GM18507 (cell line): ENCODE data around the gene USP30.

Experiments used
- DNase-seq: peaks from one replicate; pipeline ENCODE4 v3.0.0; 2011; ENCODE audit warnings: low read depth; ENCODE audit not compliant: insufficient read length; ENCODE audit errors: extremely low spot score
- FAIRE-seq: peaks from 2 replicates; lab custom pipeline; 2011; peaks lifted over from hg19 to GRCh38; lab: Jason Lieb, UNC

The USP30 gene

DNA sequence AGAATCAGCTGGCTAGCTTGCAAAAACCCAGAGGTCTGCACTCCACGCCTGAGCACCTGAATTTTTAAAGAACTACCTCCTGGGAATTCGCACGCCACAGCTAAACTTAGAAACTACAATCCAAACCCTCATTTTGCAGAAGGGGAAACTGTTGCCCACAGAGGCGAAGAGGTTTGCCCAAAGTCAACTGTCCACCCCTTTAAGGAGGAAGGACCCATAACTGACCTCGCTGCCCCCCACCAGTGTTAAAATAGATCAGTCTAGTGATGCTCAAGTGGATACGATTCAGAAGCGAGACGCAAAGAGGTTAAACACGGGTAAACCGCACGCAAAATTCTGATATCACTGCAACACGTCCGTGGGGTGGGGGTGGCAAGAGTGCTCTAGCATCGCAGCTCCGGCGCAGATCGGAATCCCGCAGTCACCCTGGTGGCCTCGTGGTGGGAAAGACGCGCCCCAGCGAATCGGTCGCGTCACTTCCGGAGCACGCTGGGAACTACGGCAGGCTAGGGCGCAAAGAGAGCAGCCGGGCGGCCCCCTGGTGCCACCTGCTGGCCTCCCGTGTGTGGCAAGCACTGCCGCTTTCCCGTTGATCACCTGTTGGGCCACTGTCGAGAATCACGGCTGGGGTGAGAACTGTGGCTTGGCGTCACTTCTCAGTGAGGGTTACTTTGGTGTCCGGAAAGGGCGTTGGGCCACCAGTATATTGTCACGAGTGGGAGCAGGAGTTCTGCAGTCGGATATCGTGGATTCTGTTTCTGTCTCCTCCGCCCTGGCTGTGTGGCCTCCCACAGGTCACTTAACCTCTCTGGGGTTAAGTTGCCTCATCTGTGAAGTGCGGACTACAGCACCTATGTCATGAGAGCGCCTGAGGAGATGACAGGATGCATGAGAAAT, 40.9 kb downstream of the USP30 start, which contains the start of gene ALKBH2:
ALKBH2 (minus strand) TSS at position 451 of the 897 bp plus-strand sequence. CDS start 686 bp downstream, outside the sequence.
- DNase-seq = peak; percentile 82
- peak; percentile 95 for FAIRE-seq

DNA sequence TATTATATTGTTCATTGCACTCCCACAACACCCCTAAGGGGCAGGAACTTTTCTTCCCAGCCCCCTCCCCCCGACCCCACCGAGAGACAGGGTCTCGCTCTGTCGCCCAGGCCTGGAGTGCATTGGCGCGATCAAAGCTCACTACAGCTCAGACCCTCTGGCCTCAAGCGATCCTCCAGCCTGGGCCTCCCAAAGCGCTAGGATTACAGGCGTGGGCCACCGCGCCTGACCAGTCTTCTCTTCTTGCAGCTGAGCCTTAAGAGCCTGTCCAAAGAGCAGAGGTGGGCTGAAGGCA, 44.7 kb downstream of the USP30 start:
- DNase-seq = no peak
- no peak for FAIRE-seq

DNA sequence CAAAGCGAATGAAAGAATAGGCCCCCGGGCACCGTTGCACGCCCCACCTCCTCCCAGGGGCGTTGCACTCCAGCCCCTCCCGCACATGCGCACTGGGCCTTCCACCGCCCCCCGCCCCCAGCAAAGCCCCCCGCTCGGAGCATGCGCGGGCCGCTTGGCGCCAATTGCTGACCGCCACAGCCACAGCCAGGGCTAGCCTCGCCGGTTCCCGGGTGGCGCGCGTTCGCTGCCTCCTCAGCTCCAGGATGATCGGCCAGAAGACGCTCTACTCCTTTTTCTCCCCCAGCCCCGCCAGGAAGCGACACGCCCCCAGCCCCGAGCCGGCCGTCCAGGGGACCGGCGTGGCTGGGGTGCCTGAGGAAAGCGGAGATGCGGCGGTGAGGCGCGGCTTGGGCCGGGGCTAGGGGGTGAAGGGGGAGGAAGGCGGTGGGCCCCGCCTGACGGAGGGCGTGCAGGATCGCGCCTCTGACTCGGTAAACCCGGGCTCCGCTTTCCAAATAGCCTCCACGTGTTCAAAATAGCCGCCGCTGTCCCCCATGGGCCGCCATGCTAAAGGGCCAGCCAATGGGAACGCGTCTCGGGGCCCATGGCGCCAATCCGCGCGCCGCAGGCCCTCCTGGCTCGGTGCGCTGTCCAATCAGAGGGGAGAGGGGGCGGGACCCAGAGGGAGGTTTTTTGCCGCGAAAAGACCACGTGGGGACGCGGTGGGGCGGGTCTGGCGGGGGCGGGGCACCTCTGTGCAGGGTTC, 45.2 kb downstream of the USP30 start, which contains the start of gene UNG:
UNG (plus strand) TSS at position 163 of the 748 bp plus-strand sequence; CDS start at position 246, 83 bp downstream.
- FAIRE-seq = peak; percentile 94

DNA sequence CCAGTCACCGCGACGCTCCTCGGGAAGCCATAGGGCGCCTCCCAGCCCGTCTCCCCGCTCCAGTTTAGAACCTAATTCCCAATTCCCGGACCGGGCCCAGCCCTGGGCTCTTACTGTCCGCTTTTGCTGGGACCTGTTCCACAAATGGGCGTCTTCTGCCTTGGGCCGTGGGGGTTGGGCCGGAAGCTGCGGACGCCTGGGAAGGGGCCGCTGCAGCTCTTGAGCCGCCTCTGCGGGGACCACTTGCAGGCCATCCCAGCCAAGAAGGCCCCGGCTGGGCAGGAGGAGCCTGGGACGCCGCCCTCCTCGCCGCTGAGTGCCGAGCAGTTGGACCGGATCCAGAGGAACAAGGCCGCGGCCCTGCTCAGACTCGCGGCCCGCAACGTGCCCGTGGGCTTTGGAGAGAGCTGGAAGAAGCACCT, 45.8 kb downstream of the USP30 start:
- DNase-seq (no peak), FAIRE-seq (no peak)

More for the DNA sequence above, 45.2 kb downstream of the USP30 start, which contains the start of gene UNG:
- peak; percentile 99 for DNase-seq

DNA sequence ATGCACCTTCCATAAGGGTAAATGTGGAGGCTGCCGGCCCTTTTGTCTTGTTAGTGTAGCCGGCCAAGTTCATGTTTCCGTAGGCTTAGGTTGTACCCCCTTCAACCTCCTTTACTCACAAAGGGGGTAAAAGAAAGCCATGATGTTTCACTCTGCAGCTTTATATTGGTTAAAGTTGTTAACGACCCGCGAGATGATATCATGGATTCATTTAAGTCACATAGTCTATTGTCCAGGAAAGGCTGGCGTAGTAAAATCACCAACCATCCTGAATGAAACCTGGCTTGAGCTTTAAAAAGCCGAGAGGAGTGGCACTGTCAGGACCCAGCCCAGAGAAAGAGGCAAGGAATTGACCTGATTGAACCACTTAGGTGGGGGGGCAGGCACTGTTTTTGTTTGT, 46.3 kb downstream of the USP30 start:
- DNase-seq = no peak
- no peak for FAIRE-seq

DNA sequence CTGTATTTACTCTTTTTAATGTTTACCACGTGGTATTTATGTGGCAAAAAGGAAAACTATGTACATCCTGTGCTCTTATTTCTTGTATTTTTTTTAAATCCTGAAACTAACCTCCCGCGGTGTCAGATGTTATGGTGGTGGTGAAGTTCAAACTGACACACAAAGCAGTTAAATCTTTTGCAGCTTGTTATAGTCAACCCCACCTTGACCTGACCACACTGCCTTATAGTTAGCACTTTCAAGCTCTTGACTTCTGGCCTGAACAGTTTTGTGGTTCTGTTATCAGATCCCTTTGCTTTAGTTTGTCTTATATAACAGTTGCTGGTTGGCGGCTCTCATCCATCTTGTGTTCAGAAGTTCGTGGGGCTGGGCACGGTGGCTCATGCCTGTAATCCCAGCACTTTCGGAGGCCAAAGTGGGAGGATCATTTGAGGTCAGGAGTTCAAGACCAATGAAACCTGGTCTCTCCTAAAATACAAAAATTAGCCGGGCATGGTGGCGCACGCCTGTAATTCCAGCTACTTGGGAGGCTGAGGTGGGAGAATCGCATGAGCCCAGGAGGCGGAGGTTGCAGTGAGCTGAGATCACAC, 47.1 kb downstream of the USP30 start:
- no peak for FAIRE-seq
- no peak for DNase-seq

DNA sequence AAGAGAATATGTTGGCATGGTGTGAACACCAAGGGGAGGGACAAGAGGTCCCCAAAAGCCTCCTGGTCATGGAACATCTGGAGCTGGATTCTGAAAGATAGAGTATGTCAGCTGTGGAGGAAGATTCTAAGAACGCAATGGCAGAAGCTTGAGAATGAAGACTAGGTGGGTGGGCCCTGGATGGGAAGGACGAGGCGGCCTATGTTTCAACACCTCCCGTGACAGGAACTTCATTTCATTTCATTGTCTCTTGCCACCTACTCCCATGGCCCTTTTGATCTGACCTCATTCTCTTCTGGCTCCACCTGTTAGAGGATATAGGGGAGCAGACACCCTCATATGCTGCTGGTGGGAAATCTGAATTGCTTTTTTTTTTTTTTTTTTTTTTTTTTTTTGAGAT, 48.4 kb downstream of the USP30 start:
- no peak for FAIRE-seq

DNA sequence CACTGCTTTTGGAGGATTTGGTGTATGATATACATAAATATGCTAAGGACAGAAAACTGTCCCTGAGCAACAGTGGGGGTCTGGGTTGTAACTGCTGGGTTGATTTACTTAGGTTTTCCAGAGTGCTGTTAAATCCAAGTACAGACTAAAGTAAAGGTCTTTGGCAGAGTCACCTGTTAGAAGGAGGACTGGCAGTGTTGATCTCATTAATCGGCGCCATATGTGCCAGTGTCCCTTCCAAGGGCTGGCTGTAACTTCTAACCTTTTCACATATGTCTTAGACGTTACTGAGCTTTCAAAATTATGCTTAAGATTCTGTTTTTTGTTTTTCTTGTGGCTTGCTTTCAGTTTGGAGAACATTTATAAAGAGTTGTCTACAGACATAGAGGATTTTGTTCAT, 50.1 kb downstream of the USP30 start:
- FAIRE-seq = no peak
- no peak for DNase-seq

More for the DNA sequence above, 48.4 kb downstream of the USP30 start:
- no peak for DNase-seq

DNA sequence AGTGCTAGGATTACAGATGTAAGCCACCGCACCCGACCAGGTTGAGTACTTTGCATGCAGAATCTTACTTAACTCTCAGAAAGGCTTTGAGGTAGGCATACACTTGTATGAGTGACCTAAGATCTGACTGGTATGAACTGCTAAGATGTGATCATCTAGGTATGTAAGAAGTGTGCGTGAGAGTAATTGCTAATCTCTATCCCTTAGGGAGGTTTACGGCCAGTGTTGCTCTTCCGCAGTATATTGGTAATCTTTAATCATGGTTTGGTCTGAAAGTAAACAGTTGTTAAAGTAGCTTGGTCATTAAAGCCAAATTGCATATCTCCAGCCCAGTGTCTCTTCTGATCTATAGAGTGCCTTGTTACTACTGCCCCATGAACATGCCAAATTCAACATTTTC, 52.8 kb downstream of the USP30 start:
- FAIRE-seq = no peak
- DNase-seq = no peak

DNA sequence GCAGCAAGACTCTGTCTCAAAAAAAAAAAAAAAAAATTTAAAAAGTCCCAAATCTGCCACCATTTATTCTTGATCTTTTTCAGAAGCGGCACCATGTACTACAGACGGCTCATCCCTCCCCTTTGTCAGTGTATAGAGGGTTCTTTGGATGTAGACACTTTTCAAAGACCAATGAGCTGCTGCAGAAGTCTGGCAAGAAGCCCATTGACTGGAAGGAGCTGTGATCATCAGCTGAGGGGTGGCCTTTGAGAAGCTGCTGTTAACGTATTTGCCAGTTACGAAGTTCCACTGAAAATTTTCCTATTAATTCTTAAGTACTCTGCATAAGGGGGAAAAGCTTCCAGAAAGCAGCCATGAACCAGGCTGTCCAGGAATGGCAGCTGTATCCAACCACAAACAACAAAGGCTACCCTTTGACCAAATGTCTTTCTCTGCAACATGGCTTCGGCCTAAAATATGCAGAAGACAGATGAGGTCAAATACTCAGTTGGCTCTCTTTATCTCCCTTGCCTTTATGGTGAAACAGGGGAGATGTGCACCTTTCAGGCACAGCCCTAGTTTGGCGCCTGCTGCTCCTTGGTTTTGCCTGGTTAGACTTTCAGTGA, 57.5 kb downstream of the USP30 start:
- DNase-seq = no peak

DNA sequence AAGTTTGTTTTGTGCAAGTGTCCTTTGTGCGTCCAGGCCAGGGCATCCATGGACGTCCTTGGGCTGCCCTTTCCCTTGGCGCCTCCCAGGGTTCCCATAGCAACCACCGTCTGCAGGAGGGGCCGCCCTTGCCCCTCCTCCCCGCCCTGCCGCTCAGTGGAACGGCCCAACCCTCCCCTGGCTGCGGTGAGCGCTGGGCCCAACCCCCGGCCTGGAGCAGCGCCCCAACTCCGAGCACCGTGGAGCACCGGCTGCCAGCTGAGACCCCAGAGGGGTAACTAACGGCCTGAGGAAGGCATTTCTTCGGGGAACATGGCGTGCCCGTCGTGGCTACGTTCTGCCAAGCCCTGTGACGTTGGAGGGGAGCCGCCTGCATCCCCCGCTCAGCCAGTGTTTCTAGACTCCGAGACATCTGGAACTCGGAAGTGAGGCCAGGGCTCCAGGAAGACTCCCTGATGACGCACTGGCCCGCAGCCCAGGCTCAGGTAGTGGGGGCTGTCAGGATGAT, 58.7 kb downstream of the USP30 start:
- no peak for FAIRE-seq

More for the DNA sequence above, 57.5 kb downstream of the USP30 start:
- FAIRE-seq = no peak

DNA sequence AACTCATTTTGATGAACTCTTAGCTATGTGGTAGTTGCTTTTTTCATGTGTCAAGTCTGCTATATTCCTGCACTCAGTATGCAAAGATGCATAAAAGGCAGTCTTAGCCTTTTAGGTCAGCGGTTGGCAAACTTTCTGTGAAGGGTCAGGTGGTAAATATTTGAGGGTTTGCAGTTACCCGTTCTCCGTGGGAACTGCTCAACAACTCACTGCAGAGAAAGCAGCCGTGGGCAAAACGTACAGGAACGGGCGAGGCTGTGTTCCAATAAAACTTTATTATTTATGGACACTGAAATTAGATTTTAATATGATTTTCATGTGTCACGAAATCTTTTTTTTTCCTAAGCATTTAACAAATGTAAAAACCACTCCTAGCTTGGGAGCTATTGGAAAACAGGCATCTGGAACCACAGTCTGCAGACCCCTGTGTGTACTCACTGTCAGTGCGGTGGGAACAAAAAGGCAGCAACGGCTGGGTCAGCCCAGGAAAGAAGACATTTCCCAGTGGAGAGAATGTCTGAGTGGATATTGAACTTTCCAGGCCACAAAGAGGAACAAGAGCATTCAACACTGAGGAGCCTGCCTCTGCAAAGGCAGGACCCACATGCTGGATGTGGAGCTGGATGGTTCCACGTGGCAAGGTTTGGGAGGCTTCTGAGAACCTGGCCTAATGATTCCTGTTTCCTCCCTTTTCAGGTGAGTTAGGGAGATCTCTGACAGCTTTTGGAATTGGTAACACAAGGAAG, 60.5 kb downstream of the USP30 start:
- no peak for DNase-seq
- no peak for FAIRE-seq

More for the DNA sequence above, 58.7 kb downstream of the USP30 start:
- no peak for DNase-seq

DNA sequence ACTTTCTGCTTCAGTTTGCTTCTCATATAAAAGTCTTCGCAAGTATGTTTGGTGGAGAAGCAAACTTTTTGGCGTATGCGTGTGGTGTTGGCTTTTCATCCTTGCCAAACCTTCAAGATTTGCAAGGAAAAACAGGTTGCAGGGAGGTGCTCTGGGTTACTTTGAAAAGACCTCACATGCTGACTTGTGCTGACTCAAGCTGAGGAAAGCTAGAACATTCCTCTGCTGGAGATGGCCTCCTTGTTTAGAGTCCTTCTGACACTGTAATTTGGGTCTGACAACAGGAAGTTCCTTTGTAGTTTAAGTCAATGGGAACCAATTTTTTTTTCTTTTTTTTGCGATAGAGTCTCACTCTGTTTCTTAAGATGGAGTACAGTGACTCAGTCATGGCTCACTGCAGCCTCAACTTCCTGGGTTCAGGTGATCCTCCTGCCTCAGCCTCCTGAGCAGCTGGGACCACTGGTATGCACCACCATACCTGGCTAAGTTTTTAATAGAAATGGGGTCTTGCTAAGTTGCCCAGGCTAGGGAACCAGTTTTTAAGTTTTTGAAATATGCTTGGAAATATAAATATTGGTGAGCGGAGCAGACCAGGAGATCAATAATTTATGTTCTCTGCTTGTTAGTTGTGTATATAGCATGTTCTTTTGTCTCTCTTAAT, 61.4 kb downstream of the USP30 start:
- FAIRE-seq (no peak), DNase-seq (no peak)

DNA sequence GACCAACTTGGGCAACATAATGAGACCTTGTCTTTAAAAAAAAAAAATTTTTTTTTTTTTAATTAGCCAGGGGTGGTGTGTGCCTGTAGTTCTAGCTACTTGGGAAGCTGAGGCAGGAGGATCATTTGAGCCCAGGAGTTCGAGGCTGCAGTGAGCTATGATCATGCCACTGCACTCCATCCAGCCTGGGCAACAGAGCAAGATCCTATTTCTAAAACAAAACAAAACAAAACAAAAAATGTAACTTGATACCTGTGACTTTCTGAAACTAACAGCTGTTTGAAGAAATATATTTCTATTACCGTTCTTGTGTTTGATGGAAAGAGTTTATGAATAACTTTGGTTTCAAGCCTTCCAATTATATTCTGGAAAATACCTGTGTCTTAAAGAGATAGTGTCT, 62.3 kb downstream of the USP30 start:
- FAIRE-seq (no peak), DNase-seq (no peak)

DNA sequence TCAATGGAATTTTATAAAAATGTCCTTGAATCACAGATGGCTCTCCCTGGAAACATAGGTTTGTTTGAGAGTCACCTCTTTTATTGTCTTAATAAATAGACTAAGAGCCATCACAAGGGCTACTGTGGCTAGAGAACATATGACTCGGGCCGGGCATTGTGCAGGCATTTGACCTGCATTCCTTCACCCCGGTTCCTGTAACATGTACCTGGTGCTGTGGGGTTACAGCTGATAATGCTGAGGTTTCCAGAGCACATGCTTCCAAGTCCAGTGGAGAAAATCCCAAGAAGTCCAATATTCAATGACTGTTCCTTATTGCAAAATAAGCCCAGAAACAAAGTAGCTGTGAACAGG, 63.0 kb downstream of the USP30 start:
- no peak for DNase-seq
- no peak for FAIRE-seq

DNA sequence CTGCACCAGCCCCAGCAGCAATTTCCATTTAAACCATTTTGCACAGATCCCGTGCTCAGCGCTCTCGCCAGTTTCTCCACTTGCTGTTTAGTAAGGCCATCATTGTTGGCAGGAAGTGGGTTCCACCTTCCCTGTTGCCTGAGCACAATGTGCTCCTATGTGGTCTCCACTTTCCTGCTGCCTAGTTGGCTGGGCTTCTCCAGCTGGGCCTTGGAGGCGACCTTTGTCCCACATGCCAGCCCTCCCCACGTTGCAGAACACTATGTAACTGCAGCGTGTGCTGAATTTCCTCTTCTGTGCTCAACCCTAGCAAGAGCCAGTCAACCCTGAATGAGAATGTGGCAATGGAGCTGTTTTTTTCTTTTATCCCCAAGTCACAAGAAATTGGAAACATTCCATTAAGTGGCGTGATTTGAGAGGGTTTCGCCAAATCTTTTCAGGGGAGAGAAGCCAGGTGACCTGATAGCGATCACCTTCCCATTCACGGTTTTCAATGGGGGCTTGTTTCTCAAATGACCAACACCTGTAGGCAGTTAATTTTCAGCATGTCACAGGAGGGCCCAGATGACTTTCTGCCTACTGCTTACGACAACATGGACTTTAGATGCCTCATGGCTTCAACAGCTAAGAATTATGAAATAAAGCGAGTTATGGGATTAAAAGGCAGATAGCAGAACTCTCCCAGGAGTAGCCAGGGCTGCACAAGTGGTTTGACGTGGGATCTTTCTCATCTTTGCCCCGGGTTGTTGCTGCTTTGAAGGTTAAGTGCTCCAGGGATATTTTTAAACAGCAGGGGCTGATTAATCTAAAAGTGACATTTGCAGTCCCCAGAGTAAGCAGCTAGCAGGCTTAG, 63.6 kb downstream of the USP30 start, which contains the start of gene ACACB:
ACACB (plus strand) TSS at position 830 of the 853 bp plus-strand sequence. CDS start 22,819 bp downstream, outside the sequence.
- FAIRE-seq (no peak), DNase-seq (no peak)

DNA sequence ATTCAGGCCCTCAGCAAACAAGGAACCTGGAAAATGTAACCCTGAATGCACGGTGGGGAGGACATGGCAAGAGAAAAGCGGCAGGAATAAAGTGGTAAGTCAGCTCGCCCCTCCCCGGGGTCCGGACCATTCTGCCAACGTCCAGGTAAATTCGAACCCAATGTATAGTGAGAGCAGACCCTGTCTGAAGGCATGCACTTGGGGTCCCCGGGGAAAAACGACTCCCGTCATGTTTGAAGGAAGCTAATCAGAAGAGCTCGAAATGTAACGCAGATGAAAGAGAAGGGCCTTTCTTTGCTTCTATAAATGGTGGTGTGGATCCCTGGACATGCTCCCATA, 64.2 kb downstream of the USP30 start:
- FAIRE-seq (no peak), DNase-seq (no peak)

DNA sequence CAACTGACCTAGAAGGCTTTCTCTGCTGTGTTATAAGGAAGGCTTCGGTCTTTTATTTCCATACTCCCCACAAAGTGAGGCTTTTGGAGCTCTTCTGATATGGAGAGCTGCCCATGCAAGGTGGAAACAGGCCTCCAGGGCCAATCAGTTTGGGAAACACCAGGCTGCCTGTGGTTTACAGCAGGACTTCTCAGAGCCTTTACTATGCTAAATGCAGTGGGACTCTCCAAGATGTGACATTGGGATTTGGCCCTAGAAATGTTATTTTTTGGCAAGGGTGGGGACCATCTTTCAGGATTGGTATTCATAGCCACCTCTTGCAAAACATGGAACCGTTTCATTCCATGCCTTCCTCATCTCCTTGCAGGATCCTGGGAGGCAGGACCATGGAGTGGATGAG, 67.7 kb downstream of the USP30 start:
- FAIRE-seq = no peak
- DNase-seq = no peak
